Adrenal gland (tissue), 12 donors: Measurements from ENCODE around the gene GNPAT. TPM values are rescaled to one million over a fixed set of nuclear protein-coding genes. Genes with fewer than 3 reads are reported as not detected.

Source experiments
- DNase-seq, 7 donors: peaks; one replicate each; pipeline ENCODE4 v3.0.0-alpha.2; 2019 to 2020
- H3K27ac ChIP-seq, 5 donors: fragments of 200-600 bp; sonication (generic) in 4 of 5; 1 replicate in 3 of 5; 2 replicates in 2 of 5; pipeline versions ENCODE4 v1.5.1 to v1.8.0; 2016 to 2020; ENCODE audit warnings: mild to moderate bottlenecking in 1 of 5
- H3K27me3 ChIP-seq: fragments of 200-600 bp; 2 replicates; pipeline ENCODE4 v1.8.0; 2021
- H3K36me3 ChIP-seq, 2 donors: fragments of 200-600 bp; replicated peaks in 1 of 2; 1 replicate in 1 of 2; 2 replicates in 1 of 2; pipeline versions ENCODE4 v1.5.1 to v1.8.0; 2018 to 2022
- H3K4me1 ChIP-seq, 2 donors: fragments of 200-600 bp; replicated peaks in 1 of 2; 1 replicate in 1 of 2; 2 replicates in 1 of 2; pipeline versions ENCODE4 v1.5.1 to v1.8.0; 2018 to 2021
- H3K4me3 ChIP-seq, 4 donors: fragments of 200-600 bp; sonication (generic) in 3 of 4; one replicate each; pipeline ENCODE4 v1.5.1; 2016 to 2018
- H3K9me3 ChIP-seq, 3 donors: fragments of 200-600 bp; sonication (generic) in 1 of 3; replicated peaks in 1 of 3; 1 replicate in 2 of 3; 2 replicates in 1 of 3; pipeline versions ENCODE4 v1.5.1 to v1.8.0; 2016 to 2021
- POLR2A ChIP-seq, 2 donors: fragments of 450-650 bp; IDR thresholded peaks; one replicate each; pipeline ENCODE4 v1.6.1; 2017; ENCODE audit warnings: antibody characterized with exemption in 2 of 2, mild to moderate bottlenecking in 2 of 2, moderate library complexity in 1 of 2
- WGBS, 4 donors: extraction: QIAGEN DNeasy Blood & Tissue Kit in 2 of 4; methylation state at CpG; one replicate each; pipeline versions ENCODE4 v1.1.5 to v1.1.7; 2013 to 2017; 5-methylcytosine and 5-hydroxymethylcytosine counted together
- intact Hi-C, 2 donors: fragments of 100-400 bp; cut with DNase I; formaldehyde crosslinking; loops; one replicate each; pipeline versions ENCODE4 v1.14.1 to v1.15.0; 2022 to 2023
- polyA plus RNA-seq, 3 donors: library from polyadenylated mRNA; stranded (reverse); fragments of 200-250 nt in 2 of 3; fragments of 350-450 nt in 1 of 3; fragmentation: Illumina TruSeq in 1 of 3; extraction: RNeasy Lipid Tissue Mini Kit (QIAGEN cat#74804) in 1 of 3; gene quantifications; one replicate each; pipeline ENCODE4 v1.2.3, GENCODE V29; 2013 to 2014
- total RNA-seq, 9 donors: library from RNA; depleted of rRNA in 4 of 9; stranded (reverse); fragments of >200 nt in 4 of 9; fragments of 120-200 nt in 1 of 9; fragmentation: NEBNext Ultra II Directional in 1 of 9; extraction: Animal tissue kit (Norgen Biotek cat#: 25700) in 1 of 9; gene quantifications; one replicate each; pipeline versions ENCODE4 v1.1.0 to v1.2.4, GENCODE V29; 2013 to 2023
- TF ChIP-seq, protein P1 (sequence below), 6 experiments: fragments of 450-650 bp in 4 of 6; fragments of 200-600 bp in 2 of 6; sonication (generic) in 1 of 6; IDR thresholded peaks; 1 replicate in 5 of 6; 2 replicates in 1 of 6; pipeline versions ENCODE4 v1.5.1 to v1.8.0; 2016 to 2021; ENCODE audit warnings: antibody characterized with exemption in 6 of 6, mild to moderate bottlenecking in 2 of 6, moderate library complexity in 1 of 6
- donor health status: healthy with polysubstance abuse.
- donor health status: Bipolar disorder and iron deficiency.
- donor health status: DM: yes; HTN: yes; CAD: no.
- donor health status: DM: no; HTN: no; CAD: no.
- donor health status: DM: no; HTN: no; CAD: no.
- donor health status: DM: yes; HTN: yes; CAD: no.

GNPAT gene
- total and polyA plus RNA-seq, 12 donors, result 27.0 to 91.9 (median 49.7) TPM

DNA sequence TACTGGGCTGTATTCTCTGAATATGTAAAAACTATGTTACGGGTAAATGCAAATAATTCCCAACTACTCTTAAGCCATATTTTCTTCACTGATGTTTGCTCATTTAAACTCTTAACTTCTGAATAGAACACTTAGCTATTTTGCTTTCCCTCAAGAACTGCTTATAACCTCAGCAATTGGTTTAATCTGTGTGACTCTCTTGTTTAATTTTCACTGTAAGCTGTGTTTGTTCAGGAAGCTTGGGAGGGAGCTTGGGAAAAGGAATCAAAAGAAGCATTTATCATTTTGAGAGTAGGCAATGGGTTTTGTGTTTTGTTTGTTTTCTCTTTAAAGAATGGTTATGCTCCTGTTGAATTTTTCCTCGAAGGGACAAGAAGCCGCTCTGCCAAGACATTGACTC, 24.4 kb downstream of the GNPAT start:
- no peak for TF ChIP-seq POLR2A (IDR thresholded peaks at IDR 0.05)
- TF ChIP-seq, protein P1, sequence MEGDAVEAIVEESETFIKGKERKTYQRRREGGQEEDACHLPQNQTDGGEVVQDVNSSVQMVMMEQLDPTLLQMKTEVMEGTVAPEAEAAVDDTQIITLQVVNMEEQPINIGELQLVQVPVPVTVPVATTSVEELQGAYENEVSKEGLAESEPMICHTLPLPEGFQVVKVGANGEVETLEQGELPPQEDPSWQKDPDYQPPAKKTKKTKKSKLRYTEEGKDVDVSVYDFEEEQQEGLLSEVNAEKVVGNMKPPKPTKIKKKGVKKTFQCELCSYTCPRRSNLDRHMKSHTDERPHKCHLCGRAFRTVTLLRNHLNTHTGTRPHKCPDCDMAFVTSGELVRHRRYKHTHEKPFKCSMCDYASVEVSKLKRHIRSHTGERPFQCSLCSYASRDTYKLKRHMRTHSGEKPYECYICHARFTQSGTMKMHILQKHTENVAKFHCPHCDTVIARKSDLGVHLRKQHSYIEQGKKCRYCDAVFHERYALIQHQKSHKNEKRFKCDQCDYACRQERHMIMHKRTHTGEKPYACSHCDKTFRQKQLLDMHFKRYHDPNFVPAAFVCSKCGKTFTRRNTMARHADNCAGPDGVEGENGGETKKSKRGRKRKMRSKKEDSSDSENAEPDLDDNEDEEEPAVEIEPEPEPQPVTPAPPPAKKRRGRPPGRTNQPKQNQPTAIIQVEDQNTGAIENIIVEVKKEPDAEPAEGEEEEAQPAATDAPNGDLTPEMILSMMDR (IDR thresholded peaks at IDR 0.05), result no peak
- intact Hi-C loops, result no loop called here
- H3K27me3 ChIP-seq, result no peaks in the 10 kb centered on the region
- WGBS, 4 donors, result 90 to 94% (median 92%) methylated on average over 3 of the region's 3 CpGs
- H3K4me1 ChIP-seq, result no peaks in the 10 kb centered on the region
- peaks cover 0 to 59% of the 10 kb centered on the region in 2 donors for H3K36me3 ChIP-seq
- no peak for DNase-seq
- no peak overlapping the region for H3K4me3 ChIP-seq
- H3K9me3 ChIP-seq, result no peaks in the 10 kb centered on the region
- H3K27ac ChIP-seq, result no peak overlapping the region

DNA sequence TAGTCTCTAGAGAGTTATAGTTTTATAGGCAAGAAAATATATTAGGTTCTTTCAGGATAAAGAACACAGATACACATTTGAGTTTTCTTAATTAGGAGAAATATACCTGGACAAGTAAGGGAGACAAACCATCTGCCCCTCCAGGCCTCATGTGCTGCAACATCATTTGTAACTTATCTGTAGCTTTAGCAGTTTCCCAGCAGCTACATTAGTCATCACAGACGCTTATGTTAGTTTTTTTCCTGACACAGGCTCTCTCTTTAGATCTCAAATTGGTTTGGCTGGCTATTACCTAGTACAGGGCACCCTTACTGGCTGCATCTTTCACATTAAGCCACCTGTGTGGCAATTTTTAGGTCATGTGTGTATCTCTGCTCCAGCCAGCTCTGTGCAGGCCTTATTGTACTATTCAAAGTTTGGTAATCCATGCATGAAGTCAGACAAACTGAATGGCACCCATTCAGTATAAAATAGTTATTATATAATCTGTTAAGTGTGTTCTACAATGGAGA, 25.9 kb downstream of the GNPAT start:
- Histone ChIP-seq H3K27me3 (no peaks in the 10 kb centered on the region), H3K4me3 (no peak overlapping the region), H3K36me3 (peaks cover 0 to 53% of the 10 kb centered on the region in 2 donors), H3K4me1 (no peaks in the 10 kb centered on the region), H3K9me3 (no peaks in the 10 kb centered on the region), H3K27ac (no peak overlapping the region)
- intact Hi-C loops, result no loop called here
- WGBS, 4 donors, result 0 to 91% (median 59%) methylated on average over 1 of the region's 1 CpG
- TF ChIP-seq, protein P1 (IDR thresholded peaks at IDR 0.05), result no peak
- TF ChIP-seq POLR2A (IDR thresholded peaks at IDR 0.05), result no peak
- DNase-seq, result no peak

DNA sequence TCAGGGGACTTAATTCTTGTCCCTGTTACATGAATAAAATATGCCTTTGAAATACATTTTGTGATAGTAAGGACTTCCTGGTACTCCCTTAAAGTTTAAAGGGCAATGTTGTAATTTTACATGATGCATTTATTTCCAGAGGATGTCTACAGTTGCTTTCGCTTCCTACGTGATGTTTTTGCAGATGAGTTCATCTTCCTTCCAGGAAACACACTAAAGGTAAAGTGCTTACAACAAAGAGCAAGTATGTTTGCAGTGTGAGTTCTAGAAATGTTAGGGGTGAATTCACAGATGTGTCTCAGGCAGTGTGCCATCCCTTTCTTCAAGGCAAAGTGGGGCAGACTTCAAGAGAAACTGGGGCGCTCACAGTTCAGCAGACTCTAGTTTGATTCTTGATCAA, 31.2 kb downstream of the GNPAT start:
- TF ChIP-seq POLR2A (IDR thresholded peaks at IDR 0.05), result no peak
- Histone ChIP-seq H3K27me3 (no peaks in the 10 kb centered on the region), H3K27ac (no peak overlapping the region), H3K36me3 (peaks cover 0 to 72% of the 10 kb centered on the region in 2 donors), H3K4me1 (no peaks in the 10 kb centered on the region), H3K9me3 (no peaks in the 10 kb centered on the region), H3K4me3 (no peak overlapping the region)
- intact Hi-C loops, result no loop called here
- WGBS, 4 donors, result 80 to 89% (median 83%) methylated on average over 3 of the region's 3 CpGs
- no peak for DNase-seq

DNA sequence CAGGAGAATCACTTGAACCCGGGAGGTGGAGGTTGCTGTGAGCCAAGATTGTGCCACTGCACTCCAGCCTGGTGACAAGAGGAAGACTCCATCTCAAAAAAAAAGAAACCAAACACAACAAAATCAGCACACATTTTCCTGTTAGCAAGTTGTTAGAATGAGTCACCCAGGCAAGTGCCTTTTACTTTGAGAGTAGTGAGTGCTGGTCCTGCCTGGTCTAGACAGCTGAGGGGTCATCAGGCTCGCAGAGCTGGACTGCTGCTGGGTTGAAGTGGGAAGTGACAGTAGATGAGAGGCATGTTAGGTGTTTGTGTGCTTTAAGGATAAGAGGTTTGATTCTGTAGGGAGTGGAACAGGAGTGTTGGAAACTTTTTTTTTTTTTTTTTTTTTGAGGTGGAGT, 31.9 kb downstream of the GNPAT start:
- no peak for DNase-seq
- Histone ChIP-seq H3K27ac (no peak overlapping the region), H3K4me1 (no peaks in the 10 kb centered on the region), H3K4me3 (no peak overlapping the region), H3K36me3 (peaks cover 0 to 70% of the 10 kb centered on the region in 2 donors), H3K27me3 (no peaks in the 10 kb centered on the region), H3K9me3 (no peaks in the 10 kb centered on the region)
- no peak for TF ChIP-seq POLR2A (IDR thresholded peaks at IDR 0.05)
- TF ChIP-seq, protein P1 (IDR thresholded peaks at IDR 0.05), result no peak
- intact Hi-C loops, result no loop called here
- WGBS, 4 donors, result 85 to 94% (median 90%) methylated on average over 2 of the region's 2 CpGs

DNA sequence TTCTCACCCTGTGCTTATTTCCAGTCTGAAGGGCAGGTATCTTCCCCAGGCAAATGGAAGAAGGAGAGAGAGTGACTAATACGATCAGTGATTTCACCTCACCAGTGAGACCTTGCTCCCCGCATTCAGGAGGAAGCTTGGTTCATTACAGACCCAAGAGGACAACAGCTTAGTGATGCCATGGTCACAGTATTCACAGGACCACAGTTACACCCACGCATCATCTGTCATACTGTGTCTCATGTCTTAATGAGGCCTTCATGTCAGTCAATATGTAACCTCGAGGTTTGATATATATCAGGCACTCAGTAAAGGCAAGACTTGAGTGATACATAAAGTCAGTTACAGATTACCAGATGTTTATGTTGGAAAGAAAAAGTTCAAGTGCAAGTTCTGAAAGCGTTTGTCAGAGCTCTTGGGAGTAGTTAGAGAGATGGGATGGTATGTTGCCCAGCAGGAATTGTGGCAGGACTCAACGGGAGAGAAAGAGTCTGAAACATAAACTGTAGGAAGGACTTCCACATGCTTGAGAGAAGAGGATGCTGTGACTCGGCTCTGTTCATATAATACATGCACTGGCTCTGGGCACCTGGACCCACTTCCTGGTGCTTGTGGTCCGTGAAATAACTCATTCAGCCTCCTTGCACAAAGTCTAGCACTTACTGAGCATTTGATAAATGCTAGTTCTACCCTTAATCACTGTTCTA, 33.3 kb downstream of the GNPAT start:
- H3K9me3 ChIP-seq, result no peaks in the 10 kb centered on the region
- no peaks in the 10 kb centered on the region for H3K27me3 ChIP-seq
- WGBS, 4 donors, result 86 to 91% (median 88%) methylated on average over 8 of the region's 8 CpGs
- H3K4me3 ChIP-seq, result no peak overlapping the region
- intact Hi-C loops, result no loop called here
- peaks cover 0 to 60% of the 10 kb centered on the region in 2 donors for H3K36me3 ChIP-seq
- H3K27ac ChIP-seq, result no peak overlapping the region
- no peak for DNase-seq
- no peak for TF ChIP-seq POLR2A (IDR thresholded peaks at IDR 0.05)
- TF ChIP-seq, protein P1 (IDR thresholded peaks at IDR 0.05), result no peak
- no peaks in the 10 kb centered on the region for H3K4me1 ChIP-seq
